Testis (tissue), 2 donors: ENCODE results near the gene TIMMDC1.

ENCODE experiments used
- CTCF ChIP-seq, 3 experiments: fragments of 450-650 bp in 2 of 3; fragments of 200-600 bp in 1 of 3; sonication (generic) in 1 of 3; IDR thresholded peaks; one replicate each; pipeline ENCODE4 v1.5.1; 2016 to 2019; ENCODE audit warnings: antibody characterized with exemption in 3 of 3, mild to moderate bottlenecking in 2 of 3, moderate library complexity in 1 of 3
- POLR2A ChIP-seq: fragments of 450-650 bp; IDR thresholded peaks from one replicate; pipeline ENCODE4 v1.6.1; 2017; ENCODE audit warnings: antibody characterized with exemption, mild to moderate bottlenecking, moderate library complexity

GRCh38 chr3:119453822-119454221 lies 44.5 kb upstream of the TIMMDC1 start:
- no peak for TF ChIP-seq CTCF (IDR thresholded peaks at IDR 0.05)
- no peak for TF ChIP-seq POLR2A
